ENCODE data around the gene SP100.
A peak's percentile ranks its signal among the peaks of the same experiment; 100 is the strongest.

Gene SP100

DNA sequence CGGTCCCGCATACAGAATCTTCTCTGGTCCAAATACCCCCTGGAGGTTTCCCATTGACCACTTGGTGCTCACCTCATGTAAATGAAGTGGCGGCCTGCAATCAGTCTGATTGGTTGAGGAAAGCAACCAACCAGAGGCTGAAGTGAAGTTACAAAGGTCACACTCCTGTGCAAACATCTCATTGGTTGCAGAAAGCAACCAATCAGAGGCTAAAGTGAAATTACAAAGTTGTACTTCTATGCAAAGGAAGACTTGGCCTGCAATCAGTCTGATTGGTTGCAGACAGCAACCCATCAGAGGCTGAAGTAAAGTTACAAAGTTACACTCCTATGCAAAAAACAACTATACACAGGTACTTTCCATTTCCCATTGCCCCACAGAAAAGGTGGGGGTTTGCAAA lies 2.5 kb upstream of the SP100 start:
- no peak overlapping the region for H3K9ac ChIP-seq (ENCODE audit: low read depth, low read length, poor library complexity, severe bottlenecking)
- no peaks in the 10 kb centered on the region for H4K20me1 ChIP-seq (ENCODE audit: insufficient read depth, low read length, poor library complexity, severe bottlenecking)
- peaks cover 46% of the 10 kb centered on the region for H3K4me1 ChIP-seq (ENCODE audit: insufficient read depth, low read length, poor library complexity, severe bottlenecking)
- no peaks in the 10 kb centered on the region for H3K9me3 ChIP-seq (ENCODE audit: insufficient read depth, low read depth, low read length)
- no peaks in the 10 kb centered on the region for H3K27me3 ChIP-seq (ENCODE audit: insufficient read depth, low read length, poor library complexity, severe bottlenecking)
- no peak overlapping the region for H2AFZ ChIP-seq (ENCODE audit: low read length)
- no peaks in the 10 kb centered on the region for H3F3A ChIP-seq (ENCODE audit: low read depth)
- no peak overlapping the region for H3K4me3 ChIP-seq (ENCODE audit: low read length, poor library complexity, severe bottlenecking)
- no peaks in the 10 kb centered on the region for H3K36me3 ChIP-seq (ENCODE audit: insufficient read depth, low read length)
- peaks cover 24% of the 10 kb centered on the region for H3K79me2 ChIP-seq (ENCODE audit: insufficient read depth, low read length)
- TF ChIP-seq, protein P1, sequence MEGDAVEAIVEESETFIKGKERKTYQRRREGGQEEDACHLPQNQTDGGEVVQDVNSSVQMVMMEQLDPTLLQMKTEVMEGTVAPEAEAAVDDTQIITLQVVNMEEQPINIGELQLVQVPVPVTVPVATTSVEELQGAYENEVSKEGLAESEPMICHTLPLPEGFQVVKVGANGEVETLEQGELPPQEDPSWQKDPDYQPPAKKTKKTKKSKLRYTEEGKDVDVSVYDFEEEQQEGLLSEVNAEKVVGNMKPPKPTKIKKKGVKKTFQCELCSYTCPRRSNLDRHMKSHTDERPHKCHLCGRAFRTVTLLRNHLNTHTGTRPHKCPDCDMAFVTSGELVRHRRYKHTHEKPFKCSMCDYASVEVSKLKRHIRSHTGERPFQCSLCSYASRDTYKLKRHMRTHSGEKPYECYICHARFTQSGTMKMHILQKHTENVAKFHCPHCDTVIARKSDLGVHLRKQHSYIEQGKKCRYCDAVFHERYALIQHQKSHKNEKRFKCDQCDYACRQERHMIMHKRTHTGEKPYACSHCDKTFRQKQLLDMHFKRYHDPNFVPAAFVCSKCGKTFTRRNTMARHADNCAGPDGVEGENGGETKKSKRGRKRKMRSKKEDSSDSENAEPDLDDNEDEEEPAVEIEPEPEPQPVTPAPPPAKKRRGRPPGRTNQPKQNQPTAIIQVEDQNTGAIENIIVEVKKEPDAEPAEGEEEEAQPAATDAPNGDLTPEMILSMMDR (conservative IDR thresholded peaks at IDR 0.05; ENCODE audit: low read length) = no peak
- TF ChIP-seq EZH2phosphoT487 (IDR thresholded peaks at IDR 0.05; ENCODE audit: borderline replicate concordance) = no peak
- no peak overlapping the region for H3K4me2 ChIP-seq (ENCODE audit: low read depth, low read length, poor library complexity, severe bottlenecking)
- no peaks in the 10 kb centered on the region for H3K9me2 ChIP-seq (replicated peaks; ENCODE audit: low read depth, low read length)

DNA sequence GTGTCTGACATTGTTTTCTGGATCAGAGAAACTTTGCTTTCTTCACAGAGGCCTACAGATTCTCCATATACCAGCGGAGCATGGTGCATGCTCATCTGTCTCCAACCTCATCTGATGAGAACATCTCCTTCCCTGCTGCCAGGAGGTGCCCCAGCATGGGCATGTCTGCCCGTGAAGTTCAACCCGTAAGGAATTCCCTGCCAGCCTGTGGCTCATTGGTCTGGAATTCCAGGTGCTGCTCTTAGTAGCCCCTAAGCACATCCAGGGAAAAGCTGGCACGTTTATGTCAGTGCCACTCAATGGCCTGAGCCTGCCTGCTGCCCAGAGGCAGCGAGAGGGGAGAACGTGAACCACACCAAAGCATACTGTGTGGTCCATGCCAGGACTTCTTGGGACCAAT lies 1.7 kb upstream of the SP100 start:
- Histone ChIP-seq H3K27me3 (ENCODE audit: insufficient read depth, low read length, poor library complexity, severe bottlenecking) (no peaks in the 10 kb centered on the region), H3K4me1 (ENCODE audit: insufficient read depth, low read length, poor library complexity, severe bottlenecking) (peaks cover 53% of the 10 kb centered on the region), H3K9me2 (replicated peaks; ENCODE audit: low read depth, low read length) (no peaks in the 10 kb centered on the region), H4K20me1 (ENCODE audit: insufficient read depth, low read length, poor library complexity, severe bottlenecking) (no peaks in the 10 kb centered on the region), H3K4me2 (ENCODE audit: low read depth, low read length, poor library complexity, severe bottlenecking) (no peak overlapping the region), H3K4me3 (ENCODE audit: low read length, poor library complexity, severe bottlenecking) (no peak overlapping the region), H3K36me3 (ENCODE audit: insufficient read depth, low read length) (no peaks in the 10 kb centered on the region), H3K9me3 (ENCODE audit: insufficient read depth, low read depth, low read length) (no peaks in the 10 kb centered on the region), H3K79me2 (ENCODE audit: insufficient read depth, low read length) (peaks cover 33% of the 10 kb centered on the region), H2AFZ (ENCODE audit: low read length) (no peak overlapping the region), H3F3A (ENCODE audit: low read depth) (no peaks in the 10 kb centered on the region), H3K9ac (ENCODE audit: low read depth, low read length, poor library complexity, severe bottlenecking) (no peak overlapping the region)
- TF ChIP-seq, protein P1 (conservative IDR thresholded peaks at IDR 0.05; ENCODE audit: low read length) = no peak
- no peak for TF ChIP-seq EZH2phosphoT487 (IDR thresholded peaks at IDR 0.05; ENCODE audit: borderline replicate concordance)

DNA sequence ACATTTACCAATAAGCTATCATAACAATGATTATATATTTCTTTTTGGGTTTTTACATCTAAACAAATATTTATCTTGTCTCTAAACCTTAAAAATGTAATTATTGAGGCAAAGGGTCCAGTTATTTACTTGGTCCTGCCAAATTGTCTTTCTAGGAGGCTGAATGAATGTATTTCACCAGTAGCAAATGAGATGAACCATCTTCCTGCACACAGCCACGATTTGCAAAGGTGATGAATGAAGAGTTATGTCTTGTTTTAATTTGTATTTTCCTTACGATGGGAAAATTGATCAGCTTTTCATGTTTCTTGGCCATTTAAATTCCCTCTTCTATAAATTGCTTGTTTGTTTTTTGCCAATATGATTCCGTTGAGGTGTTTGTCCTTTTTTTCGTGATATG lies 1.4 kb downstream of the SP100 start:
- Histone ChIP-seq H3K4me3 (ENCODE audit: low read length, poor library complexity, severe bottlenecking) (peak overlapping the region; percentile 81), H3K9me2 (replicated peaks; ENCODE audit: low read depth, low read length) (no peaks in the 10 kb centered on the region), H3K9ac (ENCODE audit: low read depth, low read length, poor library complexity, severe bottlenecking) (peak overlapping the region; percentile 96), H3K4me1 (ENCODE audit: insufficient read depth, low read length, poor library complexity, severe bottlenecking) (peaks cover 69% of the 10 kb centered on the region), H3F3A (ENCODE audit: low read depth) (no peaks in the 10 kb centered on the region), H3K79me2 (ENCODE audit: insufficient read depth, low read length) (peaks cover 59% of the 10 kb centered on the region), H2AFZ (ENCODE audit: low read length) (no peak overlapping the region), H3K4me2 (ENCODE audit: low read depth, low read length, poor library complexity, severe bottlenecking) (peak overlapping the region; percentile 100), H3K36me3 (ENCODE audit: insufficient read depth, low read length) (no peaks in the 10 kb centered on the region), H4K20me1 (ENCODE audit: insufficient read depth, low read length, poor library complexity, severe bottlenecking) (peaks cover 19% of the 10 kb centered on the region), H3K27me3 (ENCODE audit: insufficient read depth, low read length, poor library complexity, severe bottlenecking) (no peaks in the 10 kb centered on the region), H3K9me3 (ENCODE audit: insufficient read depth, low read depth, low read length) (no peaks in the 10 kb centered on the region)
- no peak for TF ChIP-seq EZH2phosphoT487 (IDR thresholded peaks at IDR 0.05; ENCODE audit: borderline replicate concordance)
- TF ChIP-seq, protein P1 (conservative IDR thresholded peaks at IDR 0.05; ENCODE audit: low read length) = no peak

Data from Loucy (cell line).